Osteocyte (in vitro differentiated cells): Measurements from ENCODE around the gene RTEL1. TPM values are rescaled to one million over a fixed set of nuclear protein-coding genes. Genes with fewer than 3 reads are reported as not detected.
"Not testable (repeated sequence)": the region's sequence is repeated elsewhere in the genome, so short reads cannot be mapped to it uniquely, and the experiment has no call there.

Experiments used
- DNase-seq: peaks from one replicate; pipeline ENCODE4 v3.0.0; 2021; ENCODE audit warnings: mixed read lengths; ENCODE audit not compliant: unreplicated experiment; ENCODE audit errors: extremely low spot score
- H3K27ac Mint-ChIP-seq: one replicate; pipeline ENCODE4 v1.8.0; 2021; ENCODE audit warnings: mild to moderate bottlenecking, mixed read lengths; ENCODE audit not compliant: unreplicated experiment
- H3K27me3 Mint-ChIP-seq: one replicate; pipeline ENCODE4 v1.8.0; 2021; ENCODE audit warnings: mixed read lengths; ENCODE audit not compliant: unreplicated experiment
- H3K36me3 Mint-ChIP-seq: one replicate; pipeline ENCODE4 v1.8.0; 2021; ENCODE audit warnings: mixed read lengths; ENCODE audit not compliant: unreplicated experiment
- H3K4me1 Mint-ChIP-seq: one replicate; pipeline ENCODE4 v1.8.0; 2021; ENCODE audit warnings: mixed read lengths; ENCODE audit not compliant: unreplicated experiment
- H3K4me3 Mint-ChIP-seq: one replicate; pipeline ENCODE4 v1.8.0; 2021; ENCODE audit warnings: mild to moderate bottlenecking, moderate library complexity, mixed read lengths; ENCODE audit not compliant: unreplicated experiment
- H3K9me3 Mint-ChIP-seq: one replicate; pipeline ENCODE4 v1.8.0; 2021; ENCODE audit warnings: mixed read lengths; ENCODE audit not compliant: unreplicated experiment
- CTCF ChIP-seq: fragments of 200-600 bp; sonication (generic); IDR thresholded peaks from 2 replicates; pipeline ENCODE4 v1.5.0; 2021; ENCODE audit warnings: antibody characterized with exemption, mild to moderate bottlenecking, moderate library complexity
- total RNA-seq: library from RNA; stranded (reverse); gene quantifications from 2 replicates; pipeline ENCODE4 v1.2.1, GENCODE V29; 2021

RTEL1 gene
- total RNA-seq, 1 donor from 2014 or later, result 34.1 TPM

- Mint-ChIP-seq H3K36me3 (peaks cover 2% of the 10 kb centered on the region), H3K4me3 (peak overlapping the region; percentile 97), H3K4me1 (peaks cover 30% of the 10 kb centered on the region), H3K9me3 (no peaks in the 10 kb centered on the region), H3K27me3 (no peaks in the 10 kb centered on the region), H3K27ac (peak overlapping the region; percentile 94)
- TF ChIP-seq CTCF, result no peak
- no peak for DNase-seq
These were observed 714 bp upstream of the RTEL1 start for GRCh38 chr20:63657260-63657936.

- H3K36me3 Mint-ChIP-seq, result peaks cover 5% of the 10 kb centered on the region
- no peak for TF ChIP-seq CTCF
- no peak for DNase-seq
- peak overlapping the region; percentile 94 for H3K27ac Mint-ChIP-seq
- H3K4me1 Mint-ChIP-seq, result peaks cover 29% of the 10 kb centered on the region
- H3K9me3 Mint-ChIP-seq, result no peaks in the 10 kb centered on the region
- no peaks in the 10 kb centered on the region for H3K27me3 Mint-ChIP-seq
- H3K4me3 Mint-ChIP-seq, result peak overlapping the region; percentile 97
These were observed 656 bp downstream of the RTEL1 start for GRCh38 chr20:63658749-63659187.

GRCh38 chr20:63659370-63659769, 1.3 kb downstream of the RTEL1 start:
- Mint-ChIP-seq H3K4me3 (peak overlapping the region; percentile 97), H3K4me1 (peaks cover 24% of the 10 kb centered on the region), H3K9me3 (no peaks in the 10 kb centered on the region), H3K27ac (peak overlapping the region; percentile 94), H3K27me3 (no peaks in the 10 kb centered on the region), H3K36me3 (peaks cover 5% of the 10 kb centered on the region)
- TF ChIP-seq CTCF, result no peak
- no peak for DNase-seq

GRCh38 chr20:63660174-63660573, 2.1 kb downstream of the RTEL1 start:
- not testable (repeated sequence) for H3K27me3 Mint-ChIP-seq, DNase-seq, H3K27ac Mint-ChIP-seq, H3K36me3 Mint-ChIP-seq, H3K9me3 Mint-ChIP-seq
- Mint-ChIP-seq H3K4me3 (peak overlapping the region; percentile 97), H3K4me1 (peaks cover 24% of the 10 kb centered on the region)

GRCh38 chr20:63660622-63661021, 2.5 kb downstream of the RTEL1 start:
- Mint-ChIP-seq H3K4me3 (no peak overlapping the region), H3K27me3 (no peaks in the 10 kb centered on the region), H3K36me3 (peaks cover 5% of the 10 kb centered on the region), H3K27ac (no peak overlapping the region), H3K9me3 (no peaks in the 10 kb centered on the region), H3K4me1 (peaks cover 24% of the 10 kb centered on the region)
- TF ChIP-seq CTCF, result no peak
- DNase-seq, result no peak
